DMS79 (cell line): ENCODE measurements around the gene BROX.
"Not testable (repeated sequence)": the region's sequence is repeated elsewhere in the genome, so short reads cannot be mapped to it uniquely, and the experiment has no call there.

Experiments used
- DNase-seq: peaks from one replicate; lab custom pipeline; 2025; lab: John Stamatoyannopoulos, UW

Gene BROX

GRCh38 chr1:222732216-222733159 is 20.1 kb downstream of the BROX start:
- no peak for DNase-seq

GRCh38 chr1:222734740-222735139 is 22.4 kb downstream of the BROX start:
- no peak for DNase-seq

- DNase-seq = no peak
Observed at GRCh38 chr1:222736470-222736869, 24.1 kb downstream of the BROX start.

- no peak for DNase-seq
Observed at GRCh38 chr1:222736972-222737371, 24.6 kb downstream of the BROX start, which contains the start of gene FAM177B. Gene FAM177B, plus strand, starts transcription at chr1:222737202. Its CDS starts 9,344 bp downstream, at chr1:222746546.

GRCh38 chr1:222739465-222739864 is 27.1 kb downstream of the BROX start:
- DNase-seq = no peak

- DNase-seq = no peak
Observed at GRCh38 chr1:222739929-222740328, 27.6 kb downstream of the BROX start.

- DNase-seq = not testable (repeated sequence)
Observed at GRCh38 chr1:222741630-222742457, 29.5 kb downstream of the BROX start.

GRCh38 chr1:222749927-222750326 is 37.6 kb downstream of the BROX start:
- DNase-seq = no peak

- DNase-seq = no peak
Observed at GRCh38 chr1:222750651-222751050, 38.3 kb downstream of the BROX start.

GRCh38 chr1:222751255-222751654 is 38.9 kb downstream of the BROX start:
- DNase-seq = no peak

GRCh38 chr1:222754366-222755139 is 42.2 kb downstream of the BROX start:
- no peak for DNase-seq

- no peak for DNase-seq
Observed at GRCh38 chr1:222757646-222758268, 45.4 kb downstream of the BROX start.

GRCh38 chr1:222759451-222760035 is 47.2 kb downstream of the BROX start:
- DNase-seq = no peak

GRCh38 chr1:222761083-222761482 is 48.7 kb downstream of the BROX start:
- DNase-seq = no peak

- not testable (repeated sequence) for DNase-seq
Observed at GRCh38 chr1:222762178-222762577, 49.8 kb downstream of the BROX start.

GRCh38 chr1:222767152-222767571 is 54.8 kb downstream of the BROX start:
- DNase-seq = no peak

- DNase-seq = no peak
Observed at GRCh38 chr1:222768592-222768991, 56.2 kb downstream of the BROX start.

GRCh38 chr1:222769181-222769580 is 56.8 kb downstream of the BROX start:
- no peak for DNase-seq

GRCh38 chr1:222769971-222770620 is 57.7 kb downstream of the BROX start:
- DNase-seq = no peak

GRCh38 chr1:222772996-222773379 is 60.6 kb downstream of the BROX start:
- DNase-seq = no peak

- DNase-seq = no peak
Observed at GRCh38 chr1:222777463-222777862, 65.1 kb downstream of the BROX start.
